ENCODE results near the gene ECHDC1. TPM values are rescaled to one million over a fixed set of nuclear protein-coding genes. Genes with fewer than 3 reads are reported as not detected.

The ECHDC1 gene
- total RNA-seq, 4 donors from 2014 or later: 29.6 to 70.8 (median 53.5) TPM

- H3K36me3 ChIP-seq: peaks cover 0 to 16% (median 0%) of the 10 kb centered on the region in 3 donors
- H3K4me3 ChIP-seq: no peak overlapping the region
- no peak overlapping the region for H3K27ac ChIP-seq
- intact Hi-C loops (cut with DNase I): no loop called here
- H3K9me3 ChIP-seq: no peaks in the 10 kb centered on the region
- TF ChIP-seq POLR2A (IDR thresholded peaks at IDR 0.05) (no peak), CTCF (IDR thresholded peaks at IDR 0.05) (no peak)
- 88 to 97% methylated on average over 4 of the region's 4 CpGs for WGBS, 2 donors
- no peaks in the 10 kb centered on the region for H3K27me3 ChIP-seq
- DNase-seq: no peak
- peaks cover 0 to 27% (median 0%) of the 10 kb centered on the region in 3 donors for H3K4me1 ChIP-seq
Measured at GRCh38 chr6:127297502-127298070, 45.8 kb downstream of the ECHDC1 start.

DNA sequence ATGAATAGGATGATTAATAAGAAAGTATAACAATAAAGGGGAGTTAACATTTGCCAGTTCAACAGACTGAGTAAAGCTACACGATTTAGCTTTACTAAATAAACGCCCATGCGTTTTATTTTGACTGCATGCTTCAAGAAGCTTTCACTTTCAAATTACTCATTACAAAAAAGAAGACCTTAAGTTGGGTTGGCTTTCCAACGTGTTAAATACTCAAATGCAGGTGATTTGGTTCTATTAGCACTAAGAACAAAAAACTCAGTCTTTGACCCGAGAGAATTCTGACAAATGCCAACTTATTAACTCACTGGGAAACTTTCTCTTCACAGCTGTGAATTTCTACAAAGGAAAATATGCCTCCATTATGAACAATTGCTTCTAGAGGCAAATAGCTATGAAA, 51.9 kb downstream of the ECHDC1 start:
- DNase-seq: no peak
- no peaks in the 10 kb centered on the region for H3K27me3 ChIP-seq
- peak overlapping the region in 1 of 4 donors; percentile 0 for H3K27ac ChIP-seq
- WGBS, 2 donors: 8 to 14% methylated on average over 5 of the region's 5 CpGs
- H3K9me3 ChIP-seq: no peaks in the 10 kb centered on the region
- intact Hi-C loops (cut with DNase I): no loop called here
- H3K4me1 ChIP-seq: peaks cover 0 to 17% (median 0%) of the 10 kb centered on the region in 3 donors
- peak overlapping the region in 1 of 4 donors; percentile 7 for H3K4me3 ChIP-seq
- TF ChIP-seq CTCF (IDR thresholded peaks at IDR 0.05) (no peak), POLR2A (IDR thresholded peaks at IDR 0.05) (no peak)
- peaks cover 7 to 51% (median 7%) of the 10 kb centered on the region in 3 donors for H3K36me3 ChIP-seq

GRCh38 chr6:127290391-127291265, 52.8 kb downstream of the ECHDC1 start:
- intact Hi-C loops (cut with DNase I): no loop called here
- no peak overlapping the region for H3K4me3 ChIP-seq
- WGBS, 2 donors: 74 to 76% methylated on average over 4 of the region's 4 CpGs
- H3K27ac ChIP-seq: peak overlapping the region in 1 of 4 donors; percentile 0
- H3K27me3 ChIP-seq: no peaks in the 10 kb centered on the region
- no peaks in the 10 kb centered on the region for H3K9me3 ChIP-seq
- DNase-seq: no peak
- peaks cover 7 to 54% (median 8%) of the 10 kb centered on the region in 3 donors for H3K36me3 ChIP-seq
- peaks cover 0 to 17% (median 0%) of the 10 kb centered on the region in 3 donors for H3K4me1 ChIP-seq
- TF ChIP-seq CTCF (IDR thresholded peaks at IDR 0.05): no peak
- no peak for TF ChIP-seq POLR2A (IDR thresholded peaks at IDR 0.05)

- intact Hi-C loops (cut with DNase I): no loop called here
- WGBS, 2 donors: 80 to 85% methylated on average over 5 of the region's 5 CpGs
- Histone ChIP-seq H3K27ac (no peak overlapping the region), H3K4me3 (no peak overlapping the region), H3K27me3 (no peaks in the 10 kb centered on the region), H3K4me1 (peaks cover 0 to 17% (median 0%) of the 10 kb centered on the region in 3 donors), H3K36me3 (peaks cover 7 to 59% (median 8%) of the 10 kb centered on the region in 3 donors), H3K9me3 (no peaks in the 10 kb centered on the region)
- DNase-seq: no peak
- TF ChIP-seq CTCF (IDR thresholded peaks at IDR 0.05): no peak
- no peak for TF ChIP-seq POLR2A (IDR thresholded peaks at IDR 0.05)
Measured at GRCh38 chr6:127289934-127290333, 53.5 kb downstream of the ECHDC1 start.

DNA sequence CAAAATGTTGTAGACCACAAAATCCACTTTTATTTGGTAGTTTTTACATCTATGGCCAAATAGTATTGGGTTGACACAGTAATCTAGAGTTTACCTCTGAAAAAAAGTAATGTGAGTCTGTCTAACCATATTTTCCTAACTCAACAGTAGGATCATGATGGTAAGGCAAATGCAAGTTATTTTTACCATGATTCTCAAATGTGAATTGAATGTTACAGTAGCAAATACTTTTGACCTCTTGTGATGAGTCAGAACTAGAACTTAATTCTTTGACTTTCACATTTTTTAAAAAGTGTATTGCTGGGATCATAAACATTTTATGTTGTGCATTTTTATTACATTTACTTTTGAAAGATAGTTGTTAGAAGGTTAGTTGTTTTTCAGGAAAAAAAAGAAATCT, 54.7 kb downstream of the ECHDC1 start:
- DNase-seq: no peak
- Histone ChIP-seq H3K27ac (no peak overlapping the region), H3K4me1 (peaks cover 0 to 17% (median 0%) of the 10 kb centered on the region in 3 donors), H3K36me3 (peaks cover 7 to 66% (median 8%) of the 10 kb centered on the region in 3 donors), H3K4me3 (no peak overlapping the region), H3K9me3 (no peaks in the 10 kb centered on the region), H3K27me3 (no peaks in the 10 kb centered on the region)
- intact Hi-C loops (cut with DNase I): no loop called here
- no peak for TF ChIP-seq POLR2A (IDR thresholded peaks at IDR 0.05)
- no peak for TF ChIP-seq CTCF (IDR thresholded peaks at IDR 0.05)
